Loucy (cell line): Measurements from ENCODE around the gene STXBP6.

Source experiments
- CTCF ChIP-seq: fragments of 200-600 bp; sonication (generic); conservative IDR thresholded peaks from 2 replicates; pipeline ENCODE4 v1.5.1; 2014; ENCODE audit warnings: mild to moderate bottlenecking, antibody characterized with exemption, low read length
- EZH2phosphoT487 ChIP-seq: fragments of 200-600 bp; IDR thresholded peaks from 2 replicates; pipeline ENCODE4 v1.6.1; 2018; ENCODE audit warnings: antibody characterized with exemption, mild to moderate bottlenecking, moderate library complexity, borderline replicate concordance

DNA sequence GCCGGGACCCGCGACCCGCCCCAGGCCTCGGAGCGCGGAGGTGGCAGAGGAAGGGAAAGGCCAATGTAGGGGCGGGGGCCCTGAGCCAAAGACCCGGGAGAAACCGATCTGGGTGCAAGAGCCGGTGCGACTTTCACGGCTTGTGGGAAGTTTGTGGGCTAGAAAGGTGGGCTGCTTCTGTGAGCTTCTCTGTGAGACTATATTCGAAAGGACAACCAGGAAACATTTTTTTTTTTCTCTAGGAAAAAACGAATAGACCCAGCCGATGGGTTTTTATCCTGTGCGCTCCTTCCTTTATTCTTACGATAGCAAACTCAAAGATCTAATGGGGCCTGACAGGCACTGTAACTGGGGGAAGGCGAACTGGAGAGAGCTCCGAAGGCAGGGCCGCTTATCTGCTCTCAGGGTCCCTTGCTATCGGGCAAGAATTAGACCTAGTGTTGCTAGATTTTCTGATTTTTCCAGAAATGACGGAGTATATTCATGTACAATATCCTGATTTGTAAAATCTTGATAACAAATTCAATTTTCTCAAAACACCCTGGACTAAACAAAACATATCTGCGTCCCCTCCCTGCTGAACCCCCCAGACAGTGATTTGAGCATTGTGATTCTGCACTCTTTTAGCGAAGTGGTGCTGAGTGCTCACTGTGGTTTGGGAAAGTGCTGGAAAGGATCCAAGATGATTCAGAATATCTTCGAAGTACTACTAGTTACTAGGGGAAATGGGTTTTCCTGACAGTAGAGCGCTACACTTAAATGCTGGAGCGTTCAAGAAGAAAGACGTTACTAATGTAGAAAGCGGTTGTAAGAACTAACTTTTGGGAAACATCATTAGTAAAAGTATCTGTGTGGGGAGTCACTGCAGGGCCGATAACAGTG is 563 bp upstream of the STXBP6 start:
- TF ChIP-seq CTCF = no peak
- TF ChIP-seq EZH2phosphoT487 = no peak
